SU-DHL-6 (cell line): ENCODE results near the gene GARRE1.
"Not testable (repeated sequence)": the region's sequence is repeated elsewhere in the genome, so short reads cannot be mapped to it uniquely, and the experiment has no call there.

Experiments
- H2AFZ ChIP-seq: fragments of 200-600 bp; sonication (generic); 2 replicates; pipeline ENCODE4 v1.6.1; 2014; ENCODE audit warnings: low read depth, mild to moderate bottlenecking, moderate library complexity, mixed read lengths, antibody characterized with exemption, low read length; ENCODE audit not compliant: severe bottlenecking
- H3F3A ChIP-seq: fragments of 200-600 bp; shearing (Covaris generic); 2 replicates; pipeline ENCODE4 v1.6.0; 2016; ENCODE audit warnings: antibody characterized with exemption, mild to moderate bottlenecking; ENCODE audit not compliant: insufficient read depth
- H3K27ac ChIP-seq: fragments of 200-600 bp; sonication (generic); 2 replicates; pipeline ENCODE4 v1.5.1; 2016; ENCODE audit warnings: low read depth, mild to moderate bottlenecking, low read length, moderate library complexity, mixed read lengths
- H3K27me3 ChIP-seq: fragments of 200-600 bp; sonication (generic), shearing (Covaris generic); 2 replicates; pipeline ENCODE4 v1.6.0; 2014; ENCODE audit warnings: mild to moderate bottlenecking, low read length
- H3K36me3 ChIP-seq: fragments of 200-600 bp; sonication (generic); 2 replicates; pipeline ENCODE4 v1.6.1; 2014; ENCODE audit warnings: mild to moderate bottlenecking, low read length, mixed read lengths
- H3K4me2 ChIP-seq: fragments of 300-600, 200-600 bp; shearing (Covaris generic), sonication (generic); 2 replicates; pipeline ENCODE4 v1.6.0; 2014; ENCODE audit warnings: low read length, low read depth, mild to moderate bottlenecking; ENCODE audit not compliant: poor library complexity, severe bottlenecking
- H3K4me3 ChIP-seq: fragments of 200-600 bp; sonication (generic); 2 replicates; pipeline ENCODE4 v1.5.1; 2014; ENCODE audit warnings: antibody characterized with exemption, low read length, mild to moderate bottlenecking, mixed read lengths; ENCODE audit not compliant: insufficient read depth, poor library complexity, severe bottlenecking
- H3K79me2 ChIP-seq: fragments of 200-600 bp; sonication (generic); 2 replicates; pipeline ENCODE4 v1.6.1; 2014; ENCODE audit warnings: mild to moderate bottlenecking, low read length, moderate library complexity; ENCODE audit not compliant: insufficient read depth
- H3K9ac ChIP-seq: fragments of 200-600 bp; sonication (generic); 2 replicates; pipeline ENCODE4 v1.7.0; 2014; ENCODE audit warnings: mild to moderate bottlenecking, low read length
- H3K9me2 ChIP-seq: fragments of 200-600 bp; sonication (generic); replicated peaks from 2 replicates; pipeline ENCODE4 v1.6.1; 2014; ENCODE audit warnings: low read length; ENCODE audit not compliant: insufficient read depth
- H3K9me3 ChIP-seq: fragments of 200-600 bp; sonication (generic); 2 replicates; pipeline ENCODE4 v1.6.1; 2014; ENCODE audit warnings: low read length, mixed read lengths; ENCODE audit not compliant: insufficient read depth
- H4K20me1 ChIP-seq: fragments of 200-600 bp; sonication (generic); 2 replicates; pipeline ENCODE4 v1.6.1; 2014; ENCODE audit warnings: low read depth, mild to moderate bottlenecking, antibody characterized with exemption, low read length, moderate library complexity, mixed read lengths
- EZH2phosphoT487 ChIP-seq: fragments of 200-600 bp; sonication (generic), shearing (Covaris generic); conservative IDR thresholded peaks from 2 replicates; pipeline ENCODE4 v1.6.1; 2018; ENCODE audit warnings: mild to moderate bottlenecking, antibody characterized with exemption, low read length, moderate library complexity, mixed read lengths
- TF ChIP-seq, protein P1 (sequence below): fragments of 200-600 bp; sonication (generic); IDR thresholded peaks from one replicate; pipeline ENCODE4 v1.5.1; 2017; ENCODE audit warnings: antibody characterized with exemption, mild to moderate bottlenecking, low read length, moderate library complexity; ENCODE audit not compliant: insufficient read depth, poor library complexity, severe bottlenecking

Gene GARRE1

DNA sequence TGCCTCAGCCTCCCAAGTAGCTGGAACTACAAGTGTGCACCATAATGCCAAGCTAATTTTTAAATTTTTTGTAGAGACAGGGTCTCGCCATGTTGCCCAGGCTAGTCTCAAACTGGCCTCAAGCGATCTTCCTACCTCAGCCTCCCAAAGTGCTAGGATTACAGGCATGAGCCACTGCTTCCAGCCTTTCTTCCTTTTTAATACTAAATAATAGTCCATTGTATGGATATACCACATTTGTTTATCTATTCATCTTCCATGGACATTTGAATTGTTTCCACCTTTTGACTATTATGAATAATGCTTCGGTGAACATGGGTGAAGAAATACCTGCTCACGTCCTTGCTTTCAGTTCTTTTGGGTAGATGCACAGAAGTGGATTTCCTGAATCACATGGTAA, 24.4 kb downstream of the GARRE1 start:
- peaks cover 24% of the 10 kb centered on the region; the same call in 1 of the 2 replicates for H3K79me2 ChIP-seq
- H3F3A ChIP-seq = no peaks in the 10 kb centered on the region; the same call in 1 of the 2 replicates
- no peak for TF ChIP-seq EZH2phosphoT487
- TF ChIP-seq, protein P1, sequence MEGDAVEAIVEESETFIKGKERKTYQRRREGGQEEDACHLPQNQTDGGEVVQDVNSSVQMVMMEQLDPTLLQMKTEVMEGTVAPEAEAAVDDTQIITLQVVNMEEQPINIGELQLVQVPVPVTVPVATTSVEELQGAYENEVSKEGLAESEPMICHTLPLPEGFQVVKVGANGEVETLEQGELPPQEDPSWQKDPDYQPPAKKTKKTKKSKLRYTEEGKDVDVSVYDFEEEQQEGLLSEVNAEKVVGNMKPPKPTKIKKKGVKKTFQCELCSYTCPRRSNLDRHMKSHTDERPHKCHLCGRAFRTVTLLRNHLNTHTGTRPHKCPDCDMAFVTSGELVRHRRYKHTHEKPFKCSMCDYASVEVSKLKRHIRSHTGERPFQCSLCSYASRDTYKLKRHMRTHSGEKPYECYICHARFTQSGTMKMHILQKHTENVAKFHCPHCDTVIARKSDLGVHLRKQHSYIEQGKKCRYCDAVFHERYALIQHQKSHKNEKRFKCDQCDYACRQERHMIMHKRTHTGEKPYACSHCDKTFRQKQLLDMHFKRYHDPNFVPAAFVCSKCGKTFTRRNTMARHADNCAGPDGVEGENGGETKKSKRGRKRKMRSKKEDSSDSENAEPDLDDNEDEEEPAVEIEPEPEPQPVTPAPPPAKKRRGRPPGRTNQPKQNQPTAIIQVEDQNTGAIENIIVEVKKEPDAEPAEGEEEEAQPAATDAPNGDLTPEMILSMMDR = no peak
- no peaks in the 10 kb centered on the region for H3K9me3 ChIP-seq
- no peak overlapping the region for H3K9ac ChIP-seq
- H3K9me2 ChIP-seq = no peaks in the 10 kb centered on the region
- H3K4me2 ChIP-seq = no peak overlapping the region
- no peak overlapping the region for H2AFZ ChIP-seq
- H3K27ac ChIP-seq = no peak overlapping the region
- H3K4me3 ChIP-seq = no peak overlapping the region
- no peaks in the 10 kb centered on the region for H3K27me3 ChIP-seq
- H3K36me3 ChIP-seq = no peaks in the 10 kb centered on the region
- H4K20me1 ChIP-seq = no peaks in the 10 kb centered on the region

DNA sequence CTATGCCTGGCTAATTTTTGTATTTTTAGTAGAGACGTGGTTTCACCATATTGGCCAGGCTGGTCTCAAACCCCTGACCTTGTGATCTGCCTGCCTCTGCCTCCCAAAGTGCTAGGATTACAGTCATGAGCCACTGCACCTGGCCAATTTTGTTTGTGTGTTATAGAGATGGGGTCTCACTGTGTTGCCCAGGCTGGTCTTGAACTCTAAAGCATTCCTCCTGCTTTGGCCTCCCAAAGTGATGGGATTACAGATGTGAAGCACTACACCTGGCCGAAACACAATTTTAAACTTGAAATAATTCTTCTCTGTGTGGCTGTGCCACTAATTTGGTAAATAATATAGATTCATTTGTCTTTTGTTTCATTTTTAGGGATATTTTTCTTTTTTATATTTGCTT, 27.1 kb downstream of the GARRE1 start:
- not testable (repeated sequence) for H3F3A ChIP-seq, H4K20me1 ChIP-seq, H3K9ac ChIP-seq, H3K9me2 ChIP-seq, H2AFZ ChIP-seq, H3K79me2 ChIP-seq, H3K27me3 ChIP-seq, H3K27ac ChIP-seq, H3K36me3 ChIP-seq, H3K4me3 ChIP-seq, H3K9me3 ChIP-seq, H3K4me2 ChIP-seq

DNA sequence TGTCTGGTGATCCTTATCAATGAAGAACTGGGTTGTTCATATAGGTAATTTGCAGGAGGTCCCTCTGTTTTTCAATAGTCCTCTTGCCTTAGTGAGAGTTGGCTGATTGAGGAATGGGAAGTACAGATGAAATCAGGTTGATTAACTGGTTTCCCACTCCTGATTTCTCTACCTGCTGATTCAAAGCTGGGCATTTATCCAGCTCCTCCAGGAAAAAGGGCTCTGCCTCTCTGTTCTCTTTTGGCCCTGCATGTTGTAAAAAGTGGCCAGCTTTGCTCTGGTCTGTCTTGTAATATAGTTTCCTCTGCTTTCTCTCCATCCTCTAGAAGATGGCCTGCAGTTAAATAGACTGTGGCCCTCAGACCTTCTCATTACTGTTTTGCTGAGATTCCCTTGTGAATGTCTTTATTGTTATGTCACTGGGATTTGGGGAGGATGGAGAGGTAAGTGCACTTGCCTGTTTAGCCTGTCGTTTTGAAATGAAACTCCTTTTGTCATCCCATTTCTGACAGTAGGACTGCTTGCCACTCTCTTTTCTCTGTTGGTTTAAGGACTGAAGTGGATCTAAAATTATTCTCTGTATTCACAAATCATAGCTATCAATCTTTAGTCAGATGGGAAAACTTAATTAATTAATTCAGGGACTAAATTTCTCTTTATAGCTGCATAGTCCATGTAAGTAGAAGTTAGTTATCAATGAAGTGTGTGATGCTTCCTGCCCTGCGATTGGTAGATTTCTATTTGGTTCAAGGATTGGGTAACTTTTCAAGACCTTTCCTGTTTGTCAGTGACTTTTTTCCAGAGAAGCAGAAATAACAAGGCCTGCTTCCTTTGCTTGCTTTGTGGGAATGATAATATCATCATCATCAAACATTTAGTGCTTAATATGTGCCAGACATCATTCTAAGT, 28.5 kb downstream of the GARRE1 start:
- H3F3A ChIP-seq = no peaks in the 10 kb centered on the region
- no peaks in the 10 kb centered on the region for H3K27me3 ChIP-seq
- no peak overlapping the region for H3K4me2 ChIP-seq
- H3K9me2 ChIP-seq = no peaks in the 10 kb centered on the region
- TF ChIP-seq, protein P1 = no peak
- TF ChIP-seq EZH2phosphoT487 = no peak
- H3K79me2 ChIP-seq = no peaks in the 10 kb centered on the region
- H3K9ac ChIP-seq = no peak overlapping the region
- H4K20me1 ChIP-seq = no peaks in the 10 kb centered on the region
- H2AFZ ChIP-seq = no peak overlapping the region
- no peaks in the 10 kb centered on the region for H3K9me3 ChIP-seq
- no peak overlapping the region for H3K27ac ChIP-seq
- no peak overlapping the region for H3K4me3 ChIP-seq
- no peaks in the 10 kb centered on the region for H3K36me3 ChIP-seq

DNA sequence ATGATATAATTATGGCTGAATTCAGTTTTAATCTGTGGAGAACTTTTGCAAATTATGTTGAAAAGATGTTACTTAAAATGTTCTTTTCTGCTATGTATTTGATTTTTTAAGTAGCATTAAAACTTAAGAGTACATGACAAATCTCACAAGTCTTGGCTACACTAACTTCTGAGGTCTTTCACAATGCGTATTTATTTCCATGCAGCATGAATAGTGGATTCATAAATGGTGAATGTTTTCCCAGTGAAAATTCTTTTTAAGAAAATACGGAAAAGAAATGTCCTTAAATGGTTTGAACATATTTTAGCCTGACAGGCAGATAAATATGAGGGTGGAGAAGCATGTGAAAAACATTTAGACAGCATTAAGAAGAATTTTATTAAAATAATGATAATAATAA, 30.2 kb downstream of the GARRE1 start:
- Histone ChIP-seq H3K27me3 (no peaks in the 10 kb centered on the region), H3K9me3 (no peaks in the 10 kb centered on the region), H3K4me3 (no peak overlapping the region), H2AFZ (no peak overlapping the region), H3K79me2 (no peaks in the 10 kb centered on the region), H3F3A (no peaks in the 10 kb centered on the region), H3K9me2 (no peaks in the 10 kb centered on the region), H3K9ac (no peak overlapping the region), H3K36me3 (no peaks in the 10 kb centered on the region), H3K4me2 (no peak overlapping the region), H3K27ac (no peak overlapping the region), H4K20me1 (no peaks in the 10 kb centered on the region)
- TF ChIP-seq EZH2phosphoT487 = no peak
- TF ChIP-seq, protein P1 = no peak
